ENCODE data around the gene SRSF3.

Gene SRSF3

GRCh38 chr6:36623547-36624459 is 29.6 kb downstream of the SRSF3 start:
- DNase-seq (ENCODE audit: low read depth), result peak; percentile 72

- DNase-seq (ENCODE audit: low read depth), result no peak
Measured at GRCh38 chr6:36624461-36625157, 30.4 kb downstream of the SRSF3 start.

GRCh38 chr6:36625158-36625919 is 31.2 kb downstream of the SRSF3 start:
- DNase-seq (ENCODE audit: low read depth), result peak; percentile 83

GRCh38 chr6:36626636-36627035 is 32.5 kb downstream of the SRSF3 start:
- no peak for DNase-seq (ENCODE audit: low read depth)

- DNase-seq (ENCODE audit: low read depth), result no peak
Measured at GRCh38 chr6:36627141-36627540, 33.0 kb downstream of the SRSF3 start.

- DNase-seq (ENCODE audit: low read depth), result peak; percentile 77
Measured at GRCh38 chr6:36627801-36628246, 33.7 kb downstream of the SRSF3 start.

GRCh38 chr6:36629784-36630183 is 35.6 kb downstream of the SRSF3 start:
- DNase-seq (ENCODE audit: low read depth), result no peak

- DNase-seq (ENCODE audit: low read depth), result no peak
Measured at GRCh38 chr6:36631326-36632011, 37.3 kb downstream of the SRSF3 start.

GRCh38 chr6:36633370-36633769 is 39.2 kb downstream of the SRSF3 start:
- DNase-seq (ENCODE audit: low read depth), result no peak

GRCh38 chr6:36633915-36634314 is 39.8 kb downstream of the SRSF3 start:
- DNase-seq (ENCODE audit: low read depth), result peak; percentile 82

GRCh38 chr6:36634317-36635108 is 40.4 kb downstream of the SRSF3 start:
- DNase-seq (ENCODE audit: low read depth), result no peak

GRCh38 chr6:36636283-36636682 is 42.1 kb downstream of the SRSF3 start:
- no peak for DNase-seq (ENCODE audit: low read depth)

GRCh38 chr6:36636687-36637418 is 42.7 kb downstream of the SRSF3 start:
- DNase-seq (ENCODE audit: low read depth), result no peak

GRCh38 chr6:36638579-36638978 is 44.4 kb downstream of the SRSF3 start:
- DNase-seq (ENCODE audit: low read depth), result no peak

- DNase-seq (ENCODE audit: low read depth), result no peak
Measured at GRCh38 chr6:36639171-36639808, 45.1 kb downstream of the SRSF3 start.

GRCh38 chr6:36641543-36641942 is 47.4 kb downstream of the SRSF3 start:
- no peak for DNase-seq (ENCODE audit: low read depth)

- peak; percentile 75 for DNase-seq (ENCODE audit: low read depth)
Measured at GRCh38 chr6:36642913-36643817, 49.0 kb downstream of the SRSF3 start.

- no peak for DNase-seq (ENCODE audit: low read depth)
Measured at GRCh38 chr6:36643977-36644376, 49.8 kb downstream of the SRSF3 start.

GRCh38 chr6:36649086-36649485 is 54.9 kb downstream of the SRSF3 start:
- no peak for DNase-seq (ENCODE audit: low read depth)
